Measurements from ENCODE around the gene TMEM63C.

GRCh38 chr14:77245820-77246219 is 64.2 kb downstream of the TMEM63C start:
- TF ChIP-seq CTCF (IDR thresholded peaks at IDR 0.05; ENCODE audit: poor library complexity) = no peak
- no peak for TF ChIP-seq EZH2 (IDR thresholded peaks at IDR 0.05; ENCODE audit: borderline replicate concordance)
- no peak for TF ChIP-seq EZH2phosphoT487 (IDR thresholded peaks at IDR 0.05; ENCODE audit: low read depth, severe bottlenecking, unreplicated experiment)

Data from hepatocyte (in vitro differentiated cells).